Loucy (cell line): ENCODE data around the gene SAP30BP.

Experiments used
- H2AFZ ChIP-seq: fragments of 200-600 bp; sonication (generic); 2 replicates; pipeline ENCODE4 v1.6.0; 2016; ENCODE audit warnings: antibody characterized with exemption, mild to moderate bottlenecking, low read length, moderate library complexity
- H3F3A ChIP-seq: fragments of 200-600 bp; 2 replicates; pipeline ENCODE4 v1.6.0; 2016; ENCODE audit warnings: antibody characterized with exemption, low read depth, mild to moderate bottlenecking
- H3K27me3 ChIP-seq: fragments of 200-600 bp; sonication (generic); 2 replicates; pipeline ENCODE4 v1.6.1; 2014; ENCODE audit warnings: low read length, mild to moderate bottlenecking; ENCODE audit not compliant: insufficient read depth, poor library complexity, severe bottlenecking
- H3K36me3 ChIP-seq: fragments of 200-600 bp; sonication (generic); 2 replicates; pipeline ENCODE4 v1.6.1; 2016; ENCODE audit warnings: low read length; ENCODE audit not compliant: insufficient read depth
- H3K4me1 ChIP-seq: fragments of 200-600 bp; sonication (generic); 2 replicates; pipeline ENCODE4 v1.5.1; 2014; ENCODE audit warnings: low read length, mild to moderate bottlenecking; ENCODE audit not compliant: insufficient read depth, poor library complexity, severe bottlenecking
- H3K4me2 ChIP-seq: fragments of 200-600 bp; sonication (generic); 2 replicates; pipeline ENCODE4 v1.6.0; 2014; ENCODE audit warnings: antibody characterized with exemption, low read length, low read depth, mild to moderate bottlenecking; ENCODE audit not compliant: poor library complexity, severe bottlenecking
- H3K4me3 ChIP-seq: fragments of 200-600 bp; sonication (generic); 2 replicates; pipeline ENCODE4 v1.5.1; 2014; ENCODE audit warnings: low read length, mild to moderate bottlenecking, mixed read lengths; ENCODE audit not compliant: poor library complexity, severe bottlenecking
- H3K79me2 ChIP-seq: fragments of 200-600 bp; sonication (generic); 2 replicates; pipeline ENCODE4 v1.6.1; 2014; ENCODE audit warnings: low read length; ENCODE audit not compliant: insufficient read depth
- H3K9ac ChIP-seq: fragments of 200-600 bp; sonication (generic); 2 replicates; pipeline ENCODE4 v1.6.0; 2014; ENCODE audit warnings: mild to moderate bottlenecking, low read depth, low read length, moderate library complexity; ENCODE audit not compliant: poor library complexity, severe bottlenecking
- H3K9me2 ChIP-seq: fragments of 200-600 bp; sonication (generic); replicated peaks from 2 replicates; pipeline ENCODE4 v1.6.1; 2016; ENCODE audit warnings: low read depth, low read length, mixed read lengths
- H3K9me3 ChIP-seq: fragments of 200-600 bp; sonication (generic); 2 replicates; pipeline ENCODE4 v1.6.1; 2014; ENCODE audit warnings: mild to moderate bottlenecking, antibody characterized with exemption, low read length, low read depth; ENCODE audit not compliant: insufficient read depth
- H4K20me1 ChIP-seq: fragments of 200-600 bp; sonication (generic); 2 replicates; pipeline ENCODE4 v1.6.0; 2014; ENCODE audit warnings: antibody characterized with exemption, low read length, mild to moderate bottlenecking; ENCODE audit not compliant: insufficient read depth, poor library complexity, severe bottlenecking
- EZH2phosphoT487 ChIP-seq: fragments of 200-600 bp; IDR thresholded peaks from 2 replicates; pipeline ENCODE4 v1.6.1; 2018; ENCODE audit warnings: antibody characterized with exemption, mild to moderate bottlenecking, moderate library complexity, borderline replicate concordance
- TF ChIP-seq, protein P1 (sequence below): fragments of 200-600 bp; sonication (generic); conservative IDR thresholded peaks from 2 replicates; pipeline ENCODE4 v1.5.1; 2014; ENCODE audit warnings: mild to moderate bottlenecking, antibody characterized with exemption, low read length

SAP30BP gene

DNA sequence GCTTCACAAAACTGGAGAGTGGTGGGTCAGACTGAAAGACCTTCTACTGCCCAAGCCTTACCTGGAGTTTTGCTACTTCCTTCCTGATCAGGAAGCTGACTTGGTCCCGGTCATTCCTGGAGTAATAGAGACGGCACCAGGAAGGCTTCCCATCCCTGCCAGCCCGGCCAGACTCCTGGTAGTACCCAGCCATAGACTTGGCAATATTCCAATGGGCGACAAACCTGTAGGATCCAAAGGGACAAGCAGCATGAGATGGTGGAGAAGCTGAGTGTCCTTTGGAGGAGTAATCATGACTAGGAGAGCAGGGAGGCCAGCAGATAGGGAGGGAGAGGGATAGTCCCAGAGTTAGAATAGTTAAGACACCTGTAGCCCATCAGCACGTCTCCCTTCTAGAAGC is 8.9 kb upstream of the SAP30BP start:
- no peak overlapping the region for H3K4me3 ChIP-seq
- no peak overlapping the region for H3K9ac ChIP-seq
- no peak overlapping the region for H2AFZ ChIP-seq
- no peaks in the 10 kb centered on the region for H3K9me3 ChIP-seq
- H3K36me3 ChIP-seq: no peaks in the 10 kb centered on the region
- TF ChIP-seq, protein P1, sequence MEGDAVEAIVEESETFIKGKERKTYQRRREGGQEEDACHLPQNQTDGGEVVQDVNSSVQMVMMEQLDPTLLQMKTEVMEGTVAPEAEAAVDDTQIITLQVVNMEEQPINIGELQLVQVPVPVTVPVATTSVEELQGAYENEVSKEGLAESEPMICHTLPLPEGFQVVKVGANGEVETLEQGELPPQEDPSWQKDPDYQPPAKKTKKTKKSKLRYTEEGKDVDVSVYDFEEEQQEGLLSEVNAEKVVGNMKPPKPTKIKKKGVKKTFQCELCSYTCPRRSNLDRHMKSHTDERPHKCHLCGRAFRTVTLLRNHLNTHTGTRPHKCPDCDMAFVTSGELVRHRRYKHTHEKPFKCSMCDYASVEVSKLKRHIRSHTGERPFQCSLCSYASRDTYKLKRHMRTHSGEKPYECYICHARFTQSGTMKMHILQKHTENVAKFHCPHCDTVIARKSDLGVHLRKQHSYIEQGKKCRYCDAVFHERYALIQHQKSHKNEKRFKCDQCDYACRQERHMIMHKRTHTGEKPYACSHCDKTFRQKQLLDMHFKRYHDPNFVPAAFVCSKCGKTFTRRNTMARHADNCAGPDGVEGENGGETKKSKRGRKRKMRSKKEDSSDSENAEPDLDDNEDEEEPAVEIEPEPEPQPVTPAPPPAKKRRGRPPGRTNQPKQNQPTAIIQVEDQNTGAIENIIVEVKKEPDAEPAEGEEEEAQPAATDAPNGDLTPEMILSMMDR: no peak
- no peak for TF ChIP-seq EZH2phosphoT487
- H3K4me1 ChIP-seq: peaks cover 6% of the 10 kb centered on the region
- H3K9me2 ChIP-seq: no peaks in the 10 kb centered on the region
- H3K79me2 ChIP-seq: no peaks in the 10 kb centered on the region
- no peaks in the 10 kb centered on the region for H4K20me1 ChIP-seq
- H3K4me2 ChIP-seq: no peak overlapping the region
- H3K27me3 ChIP-seq: no peaks in the 10 kb centered on the region
- H3F3A ChIP-seq: no peaks in the 10 kb centered on the region

GRCh38 chr17:75661531-75661930 is 5.6 kb upstream of the SAP30BP start:
- Histone ChIP-seq H3K4me2 (no peak overlapping the region), H4K20me1 (no peaks in the 10 kb centered on the region), H2AFZ (no peak overlapping the region), H3K36me3 (no peaks in the 10 kb centered on the region), H3K4me1 (peaks cover 12% of the 10 kb centered on the region), H3K9me2 (no peaks in the 10 kb centered on the region), H3K4me3 (no peak overlapping the region), H3K27me3 (no peaks in the 10 kb centered on the region), H3K79me2 (peaks cover 10% of the 10 kb centered on the region; the same call in 1 of the 2 replicates), H3F3A (no peaks in the 10 kb centered on the region), H3K9ac (no peak overlapping the region), H3K9me3 (no peaks in the 10 kb centered on the region)
- no peak for TF ChIP-seq EZH2phosphoT487
- TF ChIP-seq, protein P1: no peak

DNA sequence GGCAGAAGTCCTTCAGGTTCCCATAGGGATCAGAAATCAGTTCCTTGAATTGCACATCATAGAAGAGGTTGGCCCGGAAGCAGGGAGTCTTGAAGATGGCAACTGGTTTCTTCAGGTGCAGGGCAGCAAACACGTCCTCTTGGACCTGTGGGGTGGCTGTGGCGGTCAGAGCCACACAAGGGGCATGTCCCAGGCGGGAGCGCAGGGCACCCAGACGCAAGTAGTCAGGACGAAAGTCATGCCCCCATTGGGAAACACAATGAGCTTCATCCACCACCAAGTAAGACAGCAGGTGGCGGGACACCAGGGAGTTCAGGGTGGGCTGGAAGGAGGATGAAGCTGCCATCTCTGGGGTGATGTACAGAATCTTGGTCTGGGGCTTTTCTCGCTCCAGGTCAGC is 4.6 kb upstream of the SAP30BP start:
- Histone ChIP-seq H3K9me2 (no peaks in the 10 kb centered on the region), H3K4me3 (no peak overlapping the region), H3K4me2 (no peak overlapping the region), H4K20me1 (peaks cover 2% of the 10 kb centered on the region), H3K79me2 (peaks cover 17% of the 10 kb centered on the region), H3K4me1 (peaks cover 13% of the 10 kb centered on the region), H2AFZ (no peak overlapping the region), H3K9me3 (no peaks in the 10 kb centered on the region), H3K27me3 (no peaks in the 10 kb centered on the region), H3F3A (no peaks in the 10 kb centered on the region), H3K36me3 (no peaks in the 10 kb centered on the region), H3K9ac (no peak overlapping the region)
- TF ChIP-seq, protein P1: no peak
- TF ChIP-seq EZH2phosphoT487: no peak
